ENCODE results near the gene TMEM120B.
"Not testable (repeated sequence)": the region's sequence is repeated elsewhere in the genome, so short reads cannot be mapped to it uniquely, and the experiment has no call there.

Gene TMEM120B

DNA sequence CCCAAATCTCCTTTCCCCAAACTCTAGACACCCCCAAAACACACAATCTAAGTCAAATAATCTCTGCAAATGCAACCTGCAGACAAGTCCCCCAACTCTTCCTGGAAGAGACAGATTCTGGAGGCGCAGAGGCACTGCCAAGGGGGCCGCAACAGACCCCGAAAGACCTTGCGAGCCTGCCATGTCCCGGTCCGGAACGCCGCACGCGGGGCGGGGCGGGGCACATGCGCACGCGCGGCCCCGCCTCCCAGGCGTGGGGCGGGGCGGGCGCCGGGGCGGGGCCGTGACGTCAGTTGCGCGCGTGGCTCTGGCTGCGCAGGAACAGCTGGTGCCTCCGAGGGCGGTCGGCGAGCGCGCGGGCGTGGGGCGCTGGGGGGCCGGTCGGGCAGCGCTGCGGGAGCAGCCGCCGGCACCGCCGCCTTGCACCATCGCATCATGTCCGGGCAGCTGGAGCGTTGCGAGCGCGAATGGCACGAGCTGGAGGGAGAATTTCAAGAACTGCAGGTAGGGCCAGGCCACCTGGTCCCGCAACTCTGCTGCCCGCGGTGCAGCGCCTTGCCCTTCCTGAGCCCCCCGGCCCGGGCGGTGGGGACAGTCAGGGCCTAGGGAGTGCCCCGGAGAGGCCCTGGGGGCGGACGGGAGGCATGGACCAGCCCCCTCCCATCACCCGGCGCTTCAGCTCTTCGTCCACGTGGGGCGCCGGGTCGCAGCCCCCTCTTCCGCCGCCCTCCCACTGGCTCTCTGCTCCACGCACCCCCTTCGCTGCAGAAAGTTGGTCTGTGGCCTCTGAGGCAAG is at the start of gene TMEM120B:
Gene TMEM120B (plus strand): TSS at position 292 of the 796 bp plus-strand sequence. CDS start 144 bp downstream, at position 436.
- Histone ChIP-seq H3K9me2 (replicated peaks; ENCODE audit: low read depth, low read length) (no peaks in the 10 kb centered on the region), H2AFZ (ENCODE audit: low read length) (peak within 1 kb of the TSS; percentile 86), H3K79me2 (ENCODE audit: insufficient read depth, low read length) (peaks cover 27% of the 10 kb centered on the region), H3K9me3 (ENCODE audit: insufficient read depth, low read depth, low read length) (no peaks in the 10 kb centered on the region), H3K4me1 (ENCODE audit: insufficient read depth, low read length, poor library complexity, severe bottlenecking) (peaks cover 31% of the 10 kb centered on the region), H3F3A (ENCODE audit: low read depth) (no peaks in the 10 kb centered on the region), H3K36me3 (ENCODE audit: insufficient read depth, low read length) (no peaks in the 10 kb centered on the region), H3K4me3 (ENCODE audit: low read length, poor library complexity, severe bottlenecking) (peak within 1 kb of the TSS; percentile 78), H4K20me1 (ENCODE audit: insufficient read depth, low read length, poor library complexity, severe bottlenecking) (no peaks in the 10 kb centered on the region), H3K27me3 (ENCODE audit: insufficient read depth, low read length, poor library complexity, severe bottlenecking) (no peaks in the 10 kb centered on the region), H3K4me2 (ENCODE audit: low read depth, low read length, poor library complexity, severe bottlenecking) (peak within 1 kb of the TSS; percentile 83), H3K9ac (ENCODE audit: low read depth, low read length, poor library complexity, severe bottlenecking) (peak within 1 kb of the TSS; percentile 81)
- no peak for TF ChIP-seq EZH2phosphoT487 (IDR thresholded peaks at IDR 0.05; ENCODE audit: borderline replicate concordance)
- TF ChIP-seq, protein P1, sequence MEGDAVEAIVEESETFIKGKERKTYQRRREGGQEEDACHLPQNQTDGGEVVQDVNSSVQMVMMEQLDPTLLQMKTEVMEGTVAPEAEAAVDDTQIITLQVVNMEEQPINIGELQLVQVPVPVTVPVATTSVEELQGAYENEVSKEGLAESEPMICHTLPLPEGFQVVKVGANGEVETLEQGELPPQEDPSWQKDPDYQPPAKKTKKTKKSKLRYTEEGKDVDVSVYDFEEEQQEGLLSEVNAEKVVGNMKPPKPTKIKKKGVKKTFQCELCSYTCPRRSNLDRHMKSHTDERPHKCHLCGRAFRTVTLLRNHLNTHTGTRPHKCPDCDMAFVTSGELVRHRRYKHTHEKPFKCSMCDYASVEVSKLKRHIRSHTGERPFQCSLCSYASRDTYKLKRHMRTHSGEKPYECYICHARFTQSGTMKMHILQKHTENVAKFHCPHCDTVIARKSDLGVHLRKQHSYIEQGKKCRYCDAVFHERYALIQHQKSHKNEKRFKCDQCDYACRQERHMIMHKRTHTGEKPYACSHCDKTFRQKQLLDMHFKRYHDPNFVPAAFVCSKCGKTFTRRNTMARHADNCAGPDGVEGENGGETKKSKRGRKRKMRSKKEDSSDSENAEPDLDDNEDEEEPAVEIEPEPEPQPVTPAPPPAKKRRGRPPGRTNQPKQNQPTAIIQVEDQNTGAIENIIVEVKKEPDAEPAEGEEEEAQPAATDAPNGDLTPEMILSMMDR (conservative IDR thresholded peaks at IDR 0.05; ENCODE audit: low read length): peak; percentile 39

DNA sequence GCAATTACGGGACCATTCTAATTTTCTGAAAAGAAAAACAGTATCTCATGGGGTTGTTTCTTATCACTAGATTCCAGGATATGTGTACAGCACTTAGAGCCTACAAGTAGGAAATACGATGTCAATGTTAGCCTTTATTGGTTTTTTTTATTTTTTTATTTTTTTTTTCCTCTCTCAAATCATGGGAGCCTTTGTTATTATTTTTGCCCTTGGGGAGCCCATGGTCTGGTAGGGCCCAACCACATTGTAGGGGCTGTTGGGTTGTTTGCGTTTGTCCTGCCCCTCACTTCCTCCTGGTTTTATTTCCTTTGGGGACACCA is 49.0 kb upstream of the TMEM120B start:
- peak overlapping the region; percentile 93 for H3K4me3 ChIP-seq (ENCODE audit: low read length, poor library complexity, severe bottlenecking)

DNA sequence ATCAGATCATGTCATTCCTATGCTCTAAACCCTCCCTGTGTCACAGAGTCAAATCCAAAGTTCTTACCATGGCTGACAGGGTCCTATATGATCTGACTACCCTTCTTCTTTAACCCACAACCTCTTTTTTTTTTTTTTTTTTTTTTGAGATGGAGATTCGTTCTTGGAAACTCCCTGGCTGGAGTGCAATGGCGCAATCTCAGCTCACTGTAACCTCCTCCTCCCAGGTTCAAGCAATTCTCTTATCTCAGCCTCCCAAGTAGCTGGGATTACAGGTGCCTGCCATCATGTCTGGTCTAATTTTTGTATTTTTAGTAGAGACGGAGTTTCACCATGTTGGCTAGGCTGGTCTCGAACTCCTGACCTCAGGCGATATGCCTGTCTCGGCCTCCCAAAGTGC is 45.7 kb upstream of the TMEM120B start:
- H3K9me3 ChIP-seq (ENCODE audit: insufficient read depth, low read depth, low read length): not testable (repeated sequence)

More for the DNA sequence above, 49.0 kb upstream of the TMEM120B start:
- Histone ChIP-seq H3K9me3 (ENCODE audit: insufficient read depth, low read depth, low read length) (no peaks in the 10 kb centered on the region), H3K4me1 (ENCODE audit: insufficient read depth, low read length, poor library complexity, severe bottlenecking) (peaks cover 50% of the 10 kb centered on the region), H3F3A (ENCODE audit: low read depth) (peaks cover 4% of the 10 kb centered on the region), H2AFZ (ENCODE audit: low read length) (no peak overlapping the region), H3K4me2 (ENCODE audit: low read depth, low read length, poor library complexity, severe bottlenecking) (peak overlapping the region; percentile 65), H3K27me3 (ENCODE audit: insufficient read depth, low read length, poor library complexity, severe bottlenecking) (no peaks in the 10 kb centered on the region), H3K36me3 (ENCODE audit: insufficient read depth, low read length) (no peaks in the 10 kb centered on the region), H3K79me2 (ENCODE audit: insufficient read depth, low read length) (peaks cover 48% of the 10 kb centered on the region), H4K20me1 (ENCODE audit: insufficient read depth, low read length, poor library complexity, severe bottlenecking) (no peaks in the 10 kb centered on the region), H3K9me2 (replicated peaks; ENCODE audit: low read depth, low read length) (no peaks in the 10 kb centered on the region), H3K9ac (ENCODE audit: low read depth, low read length, poor library complexity, severe bottlenecking) (peak overlapping the region; percentile 67)
- TF ChIP-seq, protein P1 (conservative IDR thresholded peaks at IDR 0.05; ENCODE audit: low read length): no peak

More for the DNA sequence above, 45.7 kb upstream of the TMEM120B start:
- not testable (repeated sequence) for H3K4me3 ChIP-seq (ENCODE audit: low read length, poor library complexity, severe bottlenecking); H2AFZ ChIP-seq (ENCODE audit: low read length); H3K27me3 ChIP-seq (ENCODE audit: insufficient read depth, low read length, poor library complexity, severe bottlenecking); H3F3A ChIP-seq (ENCODE audit: low read depth); H3K36me3 ChIP-seq (ENCODE audit: insufficient read depth, low read length); H3K9me2 ChIP-seq (replicated peaks; ENCODE audit: low read depth, low read length); H4K20me1 ChIP-seq (ENCODE audit: insufficient read depth, low read length, poor library complexity, severe bottlenecking)
- Histone ChIP-seq H3K79me2 (ENCODE audit: insufficient read depth, low read length) (peaks cover 30% of the 10 kb centered on the region), H3K4me1 (ENCODE audit: insufficient read depth, low read length, poor library complexity, severe bottlenecking) (peaks cover 33% of the 10 kb centered on the region), H3K9ac (ENCODE audit: low read depth, low read length, poor library complexity, severe bottlenecking) (peak overlapping the region; percentile 21), H3K4me2 (ENCODE audit: low read depth, low read length, poor library complexity, severe bottlenecking) (peak overlapping the region; percentile 93)
